Calu3 (cell line): Measurements from ENCODE around the gene MINDY4. TPM values are rescaled to one million over a fixed set of nuclear protein-coding genes. Genes with fewer than 3 reads are reported as not detected.

Experiments
- BruUV-seq: library from RNA; stranded (reverse); fragments of 400-500 nt; replicated peaks from 2 replicates; lab custom pipeline; 2021; lab: Mats Ljungman, UMichigan
- CTCF ChIA-PET: fragments of 300-600 bp; sonication (Branson Sonifier 250); formaldehyde crosslinking; loops from one replicate; lab custom pipeline; 2022; ENCODE audit warnings: antibody characterized with exemption; lab: Charles Lee
- DNase-seq: peaks from one replicate; pipeline ENCODE4 v3.0.0; 2022
- H3K27ac Mint-ChIP-seq: one replicate; pipeline ENCODE4 v1.8.0; 2022; ENCODE audit warnings: mixed read lengths; ENCODE audit not compliant: unreplicated experiment
- H3K27me3 Mint-ChIP-seq: one replicate; pipeline ENCODE4 v1.8.0; 2022; ENCODE audit warnings: mixed read lengths; ENCODE audit not compliant: unreplicated experiment
- H3K36me3 Mint-ChIP-seq: one replicate; pipeline ENCODE4 v1.8.0; 2022; ENCODE audit warnings: mild to moderate bottlenecking, moderate library complexity, mixed read lengths; ENCODE audit not compliant: insufficient read depth, unreplicated experiment
- H3K4me1 Mint-ChIP-seq: one replicate; pipeline ENCODE4 v1.8.0; 2022; ENCODE audit warnings: mild to moderate bottlenecking, low read depth, mixed read lengths; ENCODE audit not compliant: unreplicated experiment
- H3K4me3 Mint-ChIP-seq: one replicate; pipeline ENCODE4 v1.8.0; 2022; ENCODE audit warnings: mild to moderate bottlenecking, low read depth, moderate library complexity, mixed read lengths; ENCODE audit not compliant: unreplicated experiment
- H3K9me3 Mint-ChIP-seq: one replicate; pipeline ENCODE4 v1.8.0; 2022; ENCODE audit warnings: low read depth, mixed read lengths; ENCODE audit not compliant: unreplicated experiment
- intact Hi-C: fragments of 100-400 bp; cut with micrococcal nuclease; formaldehyde crosslinking; loops from one replicate; pipeline ENCODE4 v1.10.0; 2022; ENCODE audit not compliant: unreplicated experiment
- total RNA-seq: library from RNA; stranded (reverse); gene quantifications from 2 replicates; pipeline ENCODE4 v1.2.3, GENCODE V29; 2022
- TF ChIP-seq, protein P1 (sequence below): fragments of 200-600 bp; IDR thresholded peaks from one replicate; pipeline ENCODE4 v1.8.0; 2022; ENCODE audit warnings: antibody characterized with exemption; ENCODE audit not compliant: unreplicated experiment

MINDY4 gene
- total RNA-seq, 1 experiment from 2014 or later = 12.4 TPM

DNA sequence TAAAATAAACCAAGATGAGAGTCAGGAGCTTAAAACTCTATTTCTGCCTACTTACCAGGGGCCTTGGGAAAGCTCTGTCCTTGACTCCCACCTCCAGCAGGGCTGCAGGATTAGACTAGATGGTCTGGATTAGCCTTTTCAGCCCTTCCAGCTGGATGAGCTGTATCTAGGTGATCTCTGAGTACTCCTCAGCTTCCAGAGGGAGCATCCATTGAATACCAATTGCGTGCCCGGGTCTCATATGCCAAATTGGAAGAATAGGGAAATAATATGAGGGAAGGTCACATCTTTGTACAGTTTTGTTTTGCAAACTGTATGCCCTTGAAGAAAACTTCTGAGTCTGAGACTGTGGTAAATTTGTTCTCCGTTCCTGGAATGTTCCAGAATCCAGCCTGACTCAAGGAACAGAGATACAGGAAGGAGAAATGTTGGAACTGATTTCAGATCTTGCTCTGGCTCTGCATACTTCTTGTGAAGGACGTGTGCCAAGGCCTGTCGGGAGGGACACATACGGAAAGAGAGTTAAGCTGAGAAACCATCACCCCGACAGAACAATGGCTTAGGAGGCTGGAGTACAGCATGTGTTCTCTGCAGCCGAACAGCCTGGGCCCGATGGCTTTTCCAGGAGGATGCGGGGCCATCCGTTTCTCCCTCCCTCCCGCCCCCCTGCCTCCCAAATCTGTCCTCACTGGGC, 44.9 kb downstream of the MINDY4 start:
- Mint-ChIP-seq H3K27ac (no peak overlapping the region), H3K4me3 (no peak overlapping the region), H3K4me1 (no peaks in the 10 kb centered on the region), H3K36me3 (no peaks in the 10 kb centered on the region), H3K9me3 (no peaks in the 10 kb centered on the region), H3K27me3 (no peaks in the 10 kb centered on the region)
- TF ChIP-seq, protein P1, sequence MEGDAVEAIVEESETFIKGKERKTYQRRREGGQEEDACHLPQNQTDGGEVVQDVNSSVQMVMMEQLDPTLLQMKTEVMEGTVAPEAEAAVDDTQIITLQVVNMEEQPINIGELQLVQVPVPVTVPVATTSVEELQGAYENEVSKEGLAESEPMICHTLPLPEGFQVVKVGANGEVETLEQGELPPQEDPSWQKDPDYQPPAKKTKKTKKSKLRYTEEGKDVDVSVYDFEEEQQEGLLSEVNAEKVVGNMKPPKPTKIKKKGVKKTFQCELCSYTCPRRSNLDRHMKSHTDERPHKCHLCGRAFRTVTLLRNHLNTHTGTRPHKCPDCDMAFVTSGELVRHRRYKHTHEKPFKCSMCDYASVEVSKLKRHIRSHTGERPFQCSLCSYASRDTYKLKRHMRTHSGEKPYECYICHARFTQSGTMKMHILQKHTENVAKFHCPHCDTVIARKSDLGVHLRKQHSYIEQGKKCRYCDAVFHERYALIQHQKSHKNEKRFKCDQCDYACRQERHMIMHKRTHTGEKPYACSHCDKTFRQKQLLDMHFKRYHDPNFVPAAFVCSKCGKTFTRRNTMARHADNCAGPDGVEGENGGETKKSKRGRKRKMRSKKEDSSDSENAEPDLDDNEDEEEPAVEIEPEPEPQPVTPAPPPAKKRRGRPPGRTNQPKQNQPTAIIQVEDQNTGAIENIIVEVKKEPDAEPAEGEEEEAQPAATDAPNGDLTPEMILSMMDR = no peak
- no TSS peak for BruUV-seq
- CTCF ChIA-PET = interaction anchor here (0.9 kb wide), 1 partner anchor 19 kb away, joined by 3 read pairs; no protein-coding TSS in a partner anchor
- intact Hi-C loops = no loop called here
- DNase-seq = no peak

DNA sequence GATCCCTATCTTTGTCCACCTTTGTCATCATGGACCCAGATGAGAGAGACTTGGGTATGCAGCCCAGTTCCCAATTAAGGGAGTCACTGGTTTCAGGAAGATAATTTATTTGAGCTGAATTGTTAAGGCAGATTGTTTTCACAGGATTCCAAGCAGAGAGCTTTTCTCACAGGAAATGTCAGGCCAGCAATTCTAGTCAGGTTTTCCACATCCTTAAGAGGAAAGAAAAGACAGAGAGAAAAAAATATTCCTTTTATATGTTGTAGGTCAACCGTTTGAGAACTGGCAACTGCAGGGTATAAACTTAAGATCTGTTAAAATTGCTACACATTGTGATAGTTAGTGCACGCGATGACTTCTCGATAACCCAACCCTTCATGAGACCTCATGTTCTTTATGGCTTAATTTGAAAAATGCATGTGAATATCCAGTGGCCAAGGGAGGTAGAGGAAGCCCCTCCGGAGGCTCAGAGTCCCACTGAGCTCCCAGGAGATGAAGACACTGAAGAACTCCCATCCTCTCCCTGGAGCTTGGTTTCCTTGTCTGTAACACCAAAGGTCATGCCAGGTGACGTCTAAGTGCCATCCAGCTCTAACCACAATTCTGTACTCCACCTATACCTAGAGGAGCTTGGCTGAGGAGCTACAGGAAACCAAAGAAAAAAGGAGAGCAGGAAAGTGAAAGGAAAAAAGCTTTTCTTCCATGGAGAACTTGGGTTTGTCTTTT, 45.6 kb downstream of the MINDY4 start:
- no peaks in the 10 kb centered on the region for H3K9me3 Mint-ChIP-seq
- TF ChIP-seq, protein P1 = no peak
- no peaks in the 10 kb centered on the region for H3K27me3 Mint-ChIP-seq
- H3K36me3 Mint-ChIP-seq = no peaks in the 10 kb centered on the region
- CTCF ChIA-PET = interaction anchor here (0.7 to 1.2 kb wide), 2 partner anchors 26 to 306 kb away, joined by 5 to 6 read pairs; no protein-coding TSS in a partner anchor
- intact Hi-C loops = no loop called here
- H3K27ac Mint-ChIP-seq = no peak overlapping the region
- no TSS peak for BruUV-seq
- H3K4me1 Mint-ChIP-seq = no peaks in the 10 kb centered on the region
- no peak for DNase-seq
- H3K4me3 Mint-ChIP-seq = no peak overlapping the region

DNA sequence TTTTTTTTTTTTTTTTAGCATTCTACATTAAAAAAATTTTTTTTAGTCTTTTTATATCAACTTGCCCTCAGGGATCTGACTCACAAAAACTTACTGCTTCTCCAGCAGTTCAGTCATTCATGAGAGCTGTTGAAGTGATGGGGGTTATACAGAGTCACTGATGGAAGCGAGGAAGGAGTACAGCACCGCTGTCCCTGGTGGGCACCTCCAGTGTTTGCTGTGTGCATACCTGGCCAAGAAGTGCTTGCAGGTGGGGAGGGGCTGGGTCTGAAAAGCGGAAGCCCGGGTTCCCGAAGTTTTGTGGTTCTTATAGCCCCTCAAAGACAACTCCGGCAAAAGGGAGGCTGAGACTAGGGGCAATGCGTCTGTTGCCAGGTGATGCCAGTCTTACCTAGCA, 46.2 kb downstream of the MINDY4 start:
- DNase-seq = no peak
- Mint-ChIP-seq H3K27me3 (no peaks in the 10 kb centered on the region), H3K4me3 (no peak overlapping the region), H3K36me3 (no peaks in the 10 kb centered on the region), H3K9me3 (no peaks in the 10 kb centered on the region), H3K27ac (no peak overlapping the region), H3K4me1 (no peaks in the 10 kb centered on the region)
- TF ChIP-seq, protein P1 = no peak
- CTCF ChIA-PET = interaction anchor here (0.7 to 1.2 kb wide), 2 partner anchors 27 to 305 kb away, joined by 5 to 6 read pairs; no protein-coding TSS in a partner anchor
- no TSS peak for BruUV-seq
- intact Hi-C loops = no loop called here

DNA sequence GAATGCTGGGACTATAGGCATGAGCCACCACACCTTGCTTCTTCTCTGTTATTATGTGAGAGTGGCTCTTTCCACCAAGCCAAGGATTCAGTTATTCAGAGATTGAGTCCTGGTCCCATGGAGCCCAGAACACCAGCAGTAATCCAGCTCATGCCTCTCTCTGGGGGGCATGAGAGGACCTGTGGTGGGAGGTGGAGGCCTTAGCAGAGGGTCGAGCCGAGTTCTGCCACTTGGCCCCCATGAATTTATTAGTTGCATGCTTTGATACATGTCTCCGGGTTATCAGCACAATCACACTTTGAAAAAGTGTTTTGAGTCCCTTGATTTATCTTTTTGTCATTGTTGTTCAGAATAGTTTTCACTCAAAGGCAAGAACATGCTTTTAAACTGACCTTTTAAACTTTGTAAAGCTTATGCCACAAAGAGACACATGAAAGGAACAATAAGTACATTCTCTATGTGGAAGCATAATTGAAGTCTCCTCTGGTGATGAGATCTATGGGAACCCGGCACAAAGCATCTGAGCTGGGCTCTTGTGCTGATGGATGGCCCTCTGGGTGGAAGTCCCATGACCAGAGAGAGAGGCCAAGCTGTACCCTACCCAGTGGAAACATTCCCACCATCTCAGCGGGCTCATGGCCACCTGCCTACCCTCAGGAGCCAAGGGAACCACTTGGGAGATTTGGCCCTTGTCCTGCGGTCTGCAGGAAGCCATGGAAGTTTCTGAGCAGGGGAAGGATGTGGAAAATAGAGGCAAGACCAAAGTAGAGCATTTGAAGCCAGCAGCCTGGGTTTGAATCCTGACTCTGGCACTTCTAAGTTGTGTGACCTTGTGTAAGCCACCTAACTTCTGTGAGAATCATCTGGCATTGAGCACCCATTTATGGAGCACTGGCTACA, 53.9 kb downstream of the MINDY4 start:
- TF ChIP-seq, protein P1 = no peak
- H3K27ac Mint-ChIP-seq = no peak overlapping the region
- DNase-seq = no peak
- no peaks in the 10 kb centered on the region for H3K27me3 Mint-ChIP-seq
- no peaks in the 10 kb centered on the region for H3K9me3 Mint-ChIP-seq
- H3K4me3 Mint-ChIP-seq = no peak overlapping the region
- H3K36me3 Mint-ChIP-seq = no peaks in the 10 kb centered on the region
- no TSS peak for BruUV-seq
- CTCF ChIA-PET = interaction anchor here (0.7 to 1.2 kb wide), 2 partner anchors 54 to 64 kb away, joined by 3 to 4 read pairs; no protein-coding TSS in a partner anchor
- intact Hi-C loops = no loop called here
- no peaks in the 10 kb centered on the region for H3K4me1 Mint-ChIP-seq
